Ascending aorta (tissue), 2 donors: ENCODE results near the gene HIP1R. TPM values are rescaled to one million over a fixed set of nuclear protein-coding genes. Genes with fewer than 3 reads are reported as not detected.
A peak's percentile ranks its signal among the peaks of the same experiment; 100 is the strongest.

Experiments
- DNase-seq, 2 donors: peaks; one replicate each; pipeline ENCODE4 v3.0.0-alpha.2; 2019; ENCODE audit warnings: low spot score in 2 of 2
- H3K27ac ChIP-seq, 2 donors: fragments of 200-600 bp; sonication (generic); one replicate each; pipeline ENCODE4 v1.5.1; 2016 to 2017; ENCODE audit warnings: mild to moderate bottlenecking in 1 of 2
- H3K27me3 ChIP-seq: fragments of 200-600 bp; sonication (generic); one replicate; pipeline ENCODE4 v1.5.1; 2017
- H3K36me3 ChIP-seq, 2 donors: fragments of 200-600 bp; sonication (generic); one replicate each; pipeline ENCODE4 v1.5.1; 2016
- H3K4me1 ChIP-seq, 2 donors: fragments of 200-600 bp; sonication (generic); one replicate each; pipeline ENCODE4 v1.5.1; 2016 to 2017; ENCODE audit warnings: mild to moderate bottlenecking in 1 of 2
- H3K4me3 ChIP-seq, 2 donors: fragments of 200-600 bp; sonication (generic); one replicate each; pipeline ENCODE4 v1.5.1; 2016 to 2017; ENCODE audit warnings: mild to moderate bottlenecking in 1 of 2
- H3K9me3 ChIP-seq, 2 donors: fragments of 200-600 bp; sonication (generic); one replicate each; pipeline ENCODE4 v1.5.1; 2016
- CTCF ChIP-seq, 3 experiments: fragments of 200-600 bp in 2 of 3; fragments of 450-650 bp in 1 of 3; sonication (generic) in 2 of 3; IDR thresholded peaks; one replicate each; pipeline ENCODE4 v1.5.1; 2016 to 2019; ENCODE audit warnings: antibody characterized with exemption in 3 of 3, mild to moderate bottlenecking in 1 of 3, moderate library complexity in 1 of 3
- intact Hi-C: fragments of 100-400 bp; cut with DNase I; formaldehyde crosslinking; loops from one replicate; pipeline ENCODE4 v1.15.1; 2023
- total RNA-seq: library from RNA; depleted of rRNA; stranded (reverse); fragments of >200 nt; gene quantifications from one replicate; pipeline ENCODE4 v1.1.0, GENCODE V29; 2016

Gene HIP1R
- total RNA-seq, 1 donor from 2014 or later: 98.7 TPM

- peak in 1 of 2 donors; percentile 11 for DNase-seq
- H3K27ac ChIP-seq: no peak overlapping the region
- no peak overlapping the region for H3K4me3 ChIP-seq
- no peaks in the 10 kb centered on the region for H3K9me3 ChIP-seq
- H3K27me3 ChIP-seq: no peaks in the 10 kb centered on the region
- peaks cover 6 to 28% of the 10 kb centered on the region in 2 donors for H3K4me1 ChIP-seq
- H3K36me3 ChIP-seq: no peaks in the 10 kb centered on the region
- intact Hi-C loops: no loop called here
- no peak for TF ChIP-seq CTCF (IDR thresholded peaks at IDR 0.05)
These were observed 49.0 kb downstream of the HIP1R start for GRCh38 chr12:122884091-122884826.

- no peak for DNase-seq
- intact Hi-C loops: no loop called here
- Histone ChIP-seq H3K27me3 (no peaks in the 10 kb centered on the region), H3K4me1 (peaks cover 7 to 32% of the 10 kb centered on the region in 2 donors), H3K36me3 (no peaks in the 10 kb centered on the region), H3K4me3 (no peak overlapping the region), H3K9me3 (no peaks in the 10 kb centered on the region), H3K27ac (no peak overlapping the region)
- TF ChIP-seq CTCF (IDR thresholded peaks at IDR 0.05): no peak
These were observed 49.6 kb downstream of the HIP1R start for GRCh38 chr12:122884860-122885259.

DNA sequence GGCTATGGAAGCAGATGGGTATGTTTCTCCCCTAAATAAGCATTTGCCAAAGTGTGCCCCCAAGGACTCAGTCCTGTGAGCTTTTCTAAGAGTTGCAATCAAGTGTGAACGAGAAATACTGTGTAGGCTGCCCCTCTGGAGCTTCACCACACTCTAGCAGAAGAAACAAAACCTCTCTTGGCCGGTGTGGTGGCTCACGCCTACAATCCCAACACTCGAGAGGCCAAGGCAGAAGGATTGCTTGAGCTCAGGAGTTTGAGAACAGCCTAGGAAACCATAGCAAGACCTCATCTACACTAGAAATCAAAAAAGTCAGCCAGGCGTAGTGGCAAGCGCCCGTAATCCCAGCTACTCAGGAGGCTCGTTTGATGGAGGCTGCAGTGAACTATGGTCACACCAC, 50.9 kb downstream of the HIP1R start:
- DNase-seq: peak in 1 of 2 donors; percentile 11
- H3K4me3 ChIP-seq: no peak overlapping the region
- no peaks in the 10 kb centered on the region for H3K27me3 ChIP-seq
- no peak for TF ChIP-seq CTCF (IDR thresholded peaks at IDR 0.05)
- no peaks in the 10 kb centered on the region for H3K36me3 ChIP-seq
- intact Hi-C loops: no loop called here
- no peak overlapping the region for H3K27ac ChIP-seq
- H3K4me1 ChIP-seq: peaks cover 7 to 44% of the 10 kb centered on the region in 2 donors
- H3K9me3 ChIP-seq: no peaks in the 10 kb centered on the region

GRCh38 chr12:122886851-122887818, 51.9 kb downstream of the HIP1R start:
- H3K4me1 ChIP-seq: peaks cover 7 to 49% of the 10 kb centered on the region in 2 donors
- no peaks in the 10 kb centered on the region for H3K27me3 ChIP-seq
- no peaks in the 10 kb centered on the region for H3K9me3 ChIP-seq
- no peaks in the 10 kb centered on the region for H3K36me3 ChIP-seq
- no peak overlapping the region for H3K4me3 ChIP-seq
- intact Hi-C loops: no loop called here
- H3K27ac ChIP-seq: peak overlapping the region in 1 of 2 donors; percentile 51
- peak in 1 of 2 donors; percentile 61 for DNase-seq
- TF ChIP-seq CTCF (IDR thresholded peaks at IDR 0.05): no peak

- DNase-seq: no peak
- Histone ChIP-seq H3K27me3 (no peaks in the 10 kb centered on the region), H3K36me3 (no peaks in the 10 kb centered on the region), H3K27ac (peak overlapping the region; percentile 51 to 67), H3K4me3 (peak overlapping the region in 1 of 2 donors; percentile 50), H3K9me3 (no peaks in the 10 kb centered on the region), H3K4me1 (peaks cover 7 to 56% of the 10 kb centered on the region in 2 donors)
- intact Hi-C loops: no loop called here
- no peak for TF ChIP-seq CTCF (IDR thresholded peaks at IDR 0.05)
These were observed 52.6 kb downstream of the HIP1R start for GRCh38 chr12:122887819-122888212.
